Activated naive CD4-positive, alpha-beta T cell treated with anti-CD3 and anti-CD28 coated beads for 36 hours (primary cell): ENCODE results near the gene VEZF1. TPM values are rescaled to one million over a fixed set of nuclear protein-coding genes. Genes with fewer than 3 reads are reported as not detected.
"Not testable (repeated sequence)": the region's sequence is repeated elsewhere in the genome, so short reads cannot be mapped to it uniquely, and the experiment has no call there.

ENCODE experiments used
- CTCF ChIA-PET: fragments of 350-600 bp; sonication (Branson Sonifier 250); formaldehyde crosslinking; loops from one replicate; lab custom pipeline; 2021; ENCODE audit warnings: antibody characterized with exemption; lab: Charles Lee
- DNase-seq: peaks from one replicate; pipeline ENCODE4 v3.0.0-alpha.2; 2020
- H3K27ac Mint-ChIP-seq: one replicate; pipeline ENCODE4 v1.8.0; 2021; ENCODE audit warnings: mild to moderate bottlenecking, mixed read lengths
- H3K27me3 Mint-ChIP-seq: one replicate; pipeline ENCODE4 v1.8.0; 2021; ENCODE audit warnings: low read depth, mixed read lengths
- H3K36me3 Mint-ChIP-seq: one replicate; pipeline ENCODE4 v1.8.0; 2021; ENCODE audit warnings: low read depth, mixed read lengths
- H3K4me1 Mint-ChIP-seq: one replicate; pipeline ENCODE4 v1.8.0; 2021; ENCODE audit warnings: low read depth, mixed read lengths
- H3K4me3 Mint-ChIP-seq: one replicate; pipeline ENCODE4 v1.8.0; 2021; ENCODE audit warnings: mild to moderate bottlenecking, moderate library complexity, mixed read lengths
- H3K9me3 Mint-ChIP-seq: one replicate; pipeline ENCODE4 v1.8.0; 2021; ENCODE audit warnings: mixed read lengths
- intact Hi-C: fragments of 100-400 bp; cut with micrococcal nuclease; formaldehyde crosslinking; loops from one replicate; pipeline ENCODE4 v1.15.1; 2023
- total RNA-seq, 2 experiments: library from RNA; stranded (reverse); gene quantifications; one replicate each; pipeline ENCODE4 v1.2.3, GENCODE V29; 2021

VEZF1 gene
- total RNA-seq, 2 experiments from 2014 or later: 21.7 to 22.0 TPM

- Mint-ChIP-seq H3K9me3 (no peaks in the 10 kb centered on the region), H3K36me3 (peaks cover 12% of the 10 kb centered on the region), H3K27me3 (no peaks in the 10 kb centered on the region), H3K4me1 (peaks cover 63% of the 10 kb centered on the region), H3K27ac (peak overlapping the region; percentile 34), H3K4me3 (no peak overlapping the region)
- CTCF ChIA-PET: interaction anchor here (1.0 to 3.7 kb wide), 5 partner anchors 8 to 126 kb away, joined by 3 to 29 read pairs (median 4); no protein-coding TSS in a partner anchor
- intact Hi-C loops: no loop called here
- DNase-seq: no peak
Measured at GRCh38 chr17:57984261-57984890, 3.7 kb downstream of the VEZF1 start.

GRCh38 chr17:57983446-57983845 is 4.6 kb downstream of the VEZF1 start:
- no peaks in the 10 kb centered on the region for H3K9me3 Mint-ChIP-seq

GRCh38 chr17:57982452-57983170 is 5.4 kb downstream of the VEZF1 start:
- Mint-ChIP-seq H3K27ac (no peak overlapping the region), H3K4me1 (peaks cover 54% of the 10 kb centered on the region), H3K4me3 (no peak overlapping the region), H3K36me3 (peaks cover 15% of the 10 kb centered on the region), H3K9me3 (no peaks in the 10 kb centered on the region), H3K27me3 (no peaks in the 10 kb centered on the region)
- intact Hi-C loops: no loop called here
- CTCF ChIA-PET: interaction anchor here (0.7 to 1.7 kb wide), 4 partner anchors 28 to 123 kb away, joined by 3 to 5 read pairs (median 4); no protein-coding TSS in a partner anchor
- DNase-seq: no peak

More at GRCh38 chr17:57983446-57983845, 4.6 kb downstream of the VEZF1 start:
- Mint-ChIP-seq H3K27ac (no peak overlapping the region), H3K27me3 (no peaks in the 10 kb centered on the region), H3K36me3 (peaks cover 11% of the 10 kb centered on the region), H3K4me3 (no peak overlapping the region), H3K4me1 (peaks cover 55% of the 10 kb centered on the region)
- DNase-seq: no peak
- intact Hi-C loops: no loop called here
- CTCF ChIA-PET: interaction anchor here (0.7 to 1.7 kb wide), 4 partner anchors 15 to 123 kb away, joined by 3 to 5 read pairs (median 4); no protein-coding TSS in a partner anchor

- intact Hi-C loops: no loop called here
- peaks cover 41% of the 10 kb centered on the region for H3K4me1 Mint-ChIP-seq
- H3K27ac Mint-ChIP-seq: no peak overlapping the region
- H3K36me3 Mint-ChIP-seq: peaks cover 24% of the 10 kb centered on the region
- H3K27me3 Mint-ChIP-seq: no peaks in the 10 kb centered on the region
- no peak for DNase-seq
- no peak overlapping the region for H3K4me3 Mint-ChIP-seq
- CTCF ChIA-PET: interaction anchor here (0.6 to 1.5 kb wide), 5 partner anchors 19 to 809 kb away, joined by 3 to 5 read pairs (median 4); no protein-coding TSS in a partner anchor
- H3K9me3 Mint-ChIP-seq: no peaks in the 10 kb centered on the region
Measured at GRCh38 chr17:57980522-57980921, 7.5 kb downstream of the VEZF1 start.

GRCh38 chr17:57979076-57979475 is 9.0 kb downstream of the VEZF1 start:
- DNase-seq: no peak
- peaks cover 29% of the 10 kb centered on the region for H3K36me3 Mint-ChIP-seq
- H3K4me1 Mint-ChIP-seq: peaks cover 27% of the 10 kb centered on the region
- no peaks in the 10 kb centered on the region for H3K27me3 Mint-ChIP-seq
- CTCF ChIA-PET: no interaction called here
- no peak overlapping the region for H3K4me3 Mint-ChIP-seq
- intact Hi-C loops: no loop called here
- no peaks in the 10 kb centered on the region for H3K9me3 Mint-ChIP-seq
- no peak overlapping the region for H3K27ac Mint-ChIP-seq

GRCh38 chr17:57976594-57976993 is 11.5 kb downstream of the VEZF1 start:
- no peak overlapping the region for H3K27ac Mint-ChIP-seq
- H3K27me3 Mint-ChIP-seq: no peaks in the 10 kb centered on the region
- H3K4me3 Mint-ChIP-seq: no peak overlapping the region
- no peaks in the 10 kb centered on the region for H3K9me3 Mint-ChIP-seq
- peaks cover 27% of the 10 kb centered on the region for H3K36me3 Mint-ChIP-seq
- intact Hi-C loops: no loop called here
- H3K4me1 Mint-ChIP-seq: peaks cover 3% of the 10 kb centered on the region
- CTCF ChIA-PET: interaction anchor here (0.8 to 1.0 kb wide), 2 partner anchors 9 to 118 kb away, joined by 3 to 4 read pairs; no protein-coding TSS in a partner anchor
- no peak for DNase-seq

GRCh38 chr17:57975044-57975443 is 13.0 kb downstream of the VEZF1 start:
- CTCF ChIA-PET: interaction anchor here (1.3 to 1.4 kb wide), 3 partner anchors 12 to 25 kb away, joined by 3 to 6 read pairs (median 3); no protein-coding TSS in a partner anchor
- Mint-ChIP-seq H3K4me1 (no peaks in the 10 kb centered on the region), H3K9me3 (no peaks in the 10 kb centered on the region), H3K36me3 (peaks cover 25% of the 10 kb centered on the region), H3K4me3 (no peak overlapping the region), H3K27me3 (no peaks in the 10 kb centered on the region), H3K27ac (no peak overlapping the region)
- intact Hi-C loops: no loop called here
- DNase-seq: no peak

GRCh38 chr17:57974053-57974824 is 13.8 kb downstream of the VEZF1 start:
- H3K27me3 Mint-ChIP-seq, H3K4me1 Mint-ChIP-seq, H3K9me3 Mint-ChIP-seq, intact Hi-C loops, DNase-seq, H3K4me3 Mint-ChIP-seq, H3K27ac Mint-ChIP-seq: not testable (repeated sequence)
- CTCF ChIA-PET: interaction anchor here (1.3 to 1.4 kb wide), 3 partner anchors 12 to 25 kb away, joined by 3 to 6 read pairs (median 3); no protein-coding TSS in a partner anchor
- H3K36me3 Mint-ChIP-seq: peaks cover 24% of the 10 kb centered on the region

GRCh38 chr17:57972151-57972550 is 15.9 kb downstream of the VEZF1 start:
- no peaks in the 10 kb centered on the region for H3K27me3 Mint-ChIP-seq
- H3K4me3 Mint-ChIP-seq: no peak overlapping the region
- no peaks in the 10 kb centered on the region for H3K4me1 Mint-ChIP-seq
- no peaks in the 10 kb centered on the region for H3K9me3 Mint-ChIP-seq
- H3K36me3 Mint-ChIP-seq: peaks cover 16% of the 10 kb centered on the region
- DNase-seq: no peak
- no peak overlapping the region for H3K27ac Mint-ChIP-seq
- intact Hi-C loops: no loop called here
- CTCF ChIA-PET: interaction anchor here (0.9 kb wide), 1 partner anchor 28 kb away, joined by 3 read pairs; no protein-coding TSS in a partner anchor

GRCh38 chr17:57971572-57971971 is 16.5 kb downstream of the VEZF1 start:
- H3K27me3 Mint-ChIP-seq: no peaks in the 10 kb centered on the region
- no peak overlapping the region for H3K27ac Mint-ChIP-seq
- no peaks in the 10 kb centered on the region for H3K9me3 Mint-ChIP-seq
- no peaks in the 10 kb centered on the region for H3K4me1 Mint-ChIP-seq
- no peak for DNase-seq
- intact Hi-C loops: no loop called here
- CTCF ChIA-PET: interaction anchor here (0.9 kb wide), 1 partner anchor 28 kb away, joined by 3 read pairs; no protein-coding TSS in a partner anchor
- no peak overlapping the region for H3K4me3 Mint-ChIP-seq
- peaks cover 14% of the 10 kb centered on the region for H3K36me3 Mint-ChIP-seq

GRCh38 chr17:57970710-57971109 is 17.3 kb downstream of the VEZF1 start:
- CTCF ChIA-PET: no interaction called here
- Mint-ChIP-seq H3K9me3 (no peaks in the 10 kb centered on the region), H3K4me3 (no peak overlapping the region), H3K4me1 (no peaks in the 10 kb centered on the region), H3K27ac (no peak overlapping the region), H3K36me3 (peaks cover 8% of the 10 kb centered on the region), H3K27me3 (no peaks in the 10 kb centered on the region)
- DNase-seq: no peak
- intact Hi-C loops: no loop called here

- no peaks in the 10 kb centered on the region for H3K27me3 Mint-ChIP-seq
- peaks cover 3% of the 10 kb centered on the region for H3K36me3 Mint-ChIP-seq
- H3K4me1 Mint-ChIP-seq: no peaks in the 10 kb centered on the region
- DNase-seq: no peak
- no peak overlapping the region for H3K4me3 Mint-ChIP-seq
- CTCF ChIA-PET: no interaction called here
- H3K9me3 Mint-ChIP-seq: no peaks in the 10 kb centered on the region
- H3K27ac Mint-ChIP-seq: no peak overlapping the region
- intact Hi-C loops: no loop called here
Measured at GRCh38 chr17:57968456-57968855, 19.6 kb downstream of the VEZF1 start.
